WTC11 (cell line): ENCODE data around the gene NHSL1. TPM values are rescaled to one million over a fixed set of nuclear protein-coding genes. Genes with fewer than 3 reads are reported as not detected.

ENCODE experiments used
- ATAC-seq: fragments of 200-7000 bp; cut with Tn5 transposase; 2 replicates; pipeline ENCODE4 v1.10.0; 2021; ENCODE audit warnings: mild to moderate bottlenecking, moderate library complexity
- CTCF ChIA-PET: fragments of 300-600 bp; sonication (Branson Sonifier 250); formaldehyde crosslinking; loops from one replicate; lab custom pipeline; 2021; ENCODE audit warnings: antibody characterized with exemption; lab: Charles Lee
- POLR2A ChIA-PET: fragments of 350-600 bp; sonication (Branson Sonifier 250); formaldehyde crosslinking; loops from one replicate; lab custom pipeline; 2021; ENCODE audit warnings: antibody characterized with exemption; lab: Charles Lee
- DNase-seq: peaks from one replicate; pipeline ENCODE4 v3.0.0; 2021; ENCODE audit warnings: low spot score
- H3K27ac Mint-ChIP-seq: 2 replicates; pipeline ENCODE4 v1.8.0; 2021; ENCODE audit warnings: mixed read lengths
- H3K27me3 Mint-ChIP-seq: 2 replicates; pipeline ENCODE4 v1.8.0; 2021; ENCODE audit warnings: low read depth, mild to moderate bottlenecking, moderate library complexity, mixed read lengths
- H3K36me3 Mint-ChIP-seq: 2 replicates; pipeline ENCODE4 v1.8.0; 2021; ENCODE audit warnings: mixed read lengths
- H3K4me1 Mint-ChIP-seq: 2 replicates; pipeline ENCODE4 v1.8.0; 2022; ENCODE audit warnings: mixed read lengths
- H3K4me3 Mint-ChIP-seq: 2 replicates; pipeline ENCODE4 v1.8.0; 2021; ENCODE audit warnings: mild to moderate bottlenecking, moderate library complexity, mixed read lengths
- H3K9me3 Mint-ChIP-seq: 2 replicates; pipeline ENCODE4 v1.8.0; 2021; ENCODE audit warnings: mixed read lengths
- CREM ChIP-seq: sonication (generic); formaldehyde crosslinking; IDR thresholded peaks from 2 replicates; pipeline ENCODE4 v1.8.1; 2022; ENCODE audit warnings: mild to moderate bottlenecking, missing genetic modification reagents, moderate library complexity
- ETV6 ChIP-seq: sonication (generic); formaldehyde crosslinking; IDR thresholded peaks from 2 replicates; pipeline ENCODE4 v1.8.1; 2022; ENCODE audit warnings: mild to moderate bottlenecking, missing genetic modification reagents
- FOXK1 ChIP-seq: sonication (generic); formaldehyde crosslinking; IDR thresholded peaks from 2 replicates; pipeline ENCODE4 v1.8.0; 2022; ENCODE audit warnings: mild to moderate bottlenecking, moderate library complexity, missing genetic modification reagents
- FOXP1 ChIP-seq: sonication (generic); formaldehyde crosslinking; IDR thresholded peaks from 2 replicates; pipeline ENCODE4 v1.8.0; 2022; ENCODE audit warnings: missing genetic modification reagents, mild to moderate bottlenecking, moderate library complexity, borderline replicate concordance
- GTF2I ChIP-seq: fragments of 250-450 bp; sonication (Bioruptor Pico); conservative IDR thresholded peaks from 2 replicates; pipeline ENCODE4 v1.4.0; 2021; ENCODE audit warnings: mild to moderate bottlenecking
- JUN ChIP-seq: sonication (generic); formaldehyde crosslinking; IDR thresholded peaks from 2 replicates; pipeline ENCODE4 v1.8.0; 2023; ENCODE audit warnings: mild to moderate bottlenecking, missing genetic modification reagents
- NFYB ChIP-seq: sonication (generic); formaldehyde crosslinking; conservative IDR thresholded peaks from 2 replicates; pipeline ENCODE4 v1.8.0; 2022; ENCODE audit warnings: low read depth, missing genetic modification reagents
- NR1H2 ChIP-seq: sonication (generic); formaldehyde crosslinking; IDR thresholded peaks from 2 replicates; pipeline ENCODE4 v1.9.0; 2021; ENCODE audit warnings: mild to moderate bottlenecking, moderate library complexity, missing genetic modification reagents
- PRRX2 ChIP-seq: fragments of 250-450 bp; sonication (Bioruptor Pico); IDR thresholded peaks from 2 replicates; pipeline ENCODE4 v1.8.0; 2021; ENCODE audit warnings: mild to moderate bottlenecking
- SMAD4 ChIP-seq: sonication (generic); formaldehyde crosslinking; IDR thresholded peaks from 2 replicates; pipeline ENCODE4 v1.8.0; 2022; ENCODE audit warnings: mild to moderate bottlenecking, missing genetic modification reagents
- SOX15 ChIP-seq: fragments of 250-450 bp; sonication (Bioruptor Pico); IDR thresholded peaks from 2 replicates; pipeline ENCODE4 v1.9.0; 2021; ENCODE audit warnings: mild to moderate bottlenecking
- TEAD1 ChIP-seq: sonication (generic); formaldehyde crosslinking; IDR thresholded peaks from 2 replicates; pipeline ENCODE4 v1.8.0; 2022; ENCODE audit warnings: mild to moderate bottlenecking, missing genetic modification reagents
- TEAD4 ChIP-seq: sonication (generic); formaldehyde crosslinking; IDR thresholded peaks from 2 replicates; pipeline ENCODE4 v1.8.0; 2022; ENCODE audit warnings: mild to moderate bottlenecking, missing genetic modification reagents
- TP53 ChIP-seq: sonication (generic); formaldehyde crosslinking; IDR thresholded peaks from 2 replicates; pipeline ENCODE4 v1.8.1; 2023; ENCODE audit warnings: mild to moderate bottlenecking, missing genetic modification reagents
- ZNF423 ChIP-seq: fragments of 250-450 bp; sonication (Bioruptor Pico); IDR thresholded peaks from 2 replicates; pipeline ENCODE4 v2.1.2; 2022; ENCODE audit warnings: mild to moderate bottlenecking, moderate library complexity
- ZNF671 ChIP-seq: fragments of 250-450 bp; sonication (Bioruptor Pico); IDR thresholded peaks from 2 replicates; pipeline ENCODE4 v1.8.0; 2021; ENCODE audit warnings: mild to moderate bottlenecking
- total RNA-seq: library from RNA; stranded (reverse); gene quantifications from 3 replicates; pipeline ENCODE4 v1.2.3, GENCODE V29; 2021
- TF ChIP-seq, protein P1 (sequence below): sonication (generic); formaldehyde crosslinking; conservative IDR thresholded peaks from 2 replicates; pipeline ENCODE4 v1.8.1; 2023; ENCODE audit warnings: mild to moderate bottlenecking, low read depth, missing genetic modification reagents, moderate library complexity
- TF ChIP-seq, protein P2 (sequence below): fragments of 250-450 bp; sonication (Bioruptor Pico); IDR thresholded peaks from 2 replicates; pipeline ENCODE4 v1.9.0; 2021; ENCODE audit warnings: mild to moderate bottlenecking, borderline replicate concordance
- TF ChIP-seq, protein P3 (sequence below): sonication (generic); formaldehyde crosslinking; IDR thresholded peaks from 2 replicates; pipeline ENCODE4 v1.8.1; 2022; ENCODE audit warnings: low read depth, mild to moderate bottlenecking, moderate library complexity, missing genetic modification reagents, borderline replicate concordance
- TF ChIP-seq, protein P4 (sequence below): sonication (generic); formaldehyde crosslinking; conservative IDR thresholded peaks from 2 replicates; pipeline ENCODE4 v1.8.1; 2022; ENCODE audit warnings: mild to moderate bottlenecking, missing genetic modification reagents
- TF ChIP-seq, protein P5 (sequence below): sonication (generic); formaldehyde crosslinking; IDR thresholded peaks from 2 replicates; pipeline ENCODE4 v1.8.1; 2023; ENCODE audit warnings: mild to moderate bottlenecking, missing genetic modification reagents, moderate library complexity
- TF ChIP-seq, protein P6 (sequence below): sonication (generic); formaldehyde crosslinking; IDR thresholded peaks from 2 replicates; pipeline ENCODE4 v1.8.1; 2022; ENCODE audit warnings: missing genetic modification reagents, borderline replicate concordance
- TF ChIP-seq, protein P7 (sequence below): sonication (generic); formaldehyde crosslinking; IDR thresholded peaks from 2 replicates; pipeline ENCODE4 v1.8.0; 2022; ENCODE audit warnings: mild to moderate bottlenecking, missing genetic modification reagents

Gene NHSL1
- total RNA-seq, 1 experiment from 2014 or later: 31.1 TPM

DNA sequence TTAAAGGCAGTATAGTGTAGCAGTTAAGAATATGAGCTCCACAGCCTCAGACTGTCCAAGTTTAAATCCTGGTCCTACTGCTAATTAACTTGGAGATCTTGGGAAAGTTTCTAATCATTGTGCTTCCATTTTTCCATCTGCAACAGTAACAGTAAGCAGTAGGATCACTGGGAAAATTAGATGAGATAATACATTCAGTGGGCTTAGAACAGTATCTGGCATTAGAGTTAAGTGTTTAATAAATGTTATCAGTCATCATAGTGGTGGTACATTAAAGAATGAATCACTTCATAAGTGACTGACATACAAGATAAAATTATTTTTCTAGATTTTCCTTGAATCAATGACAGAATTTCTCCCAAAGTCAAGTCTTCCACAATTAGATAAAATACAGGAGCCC lies 5.0 kb downstream of the NHSL1 start:
- peaks cover 5% of the 10 kb centered on the region for H3K36me3 Mint-ChIP-seq
- ATAC-seq (no peak), DNase-seq (no peak)
- CTCF ChIA-PET: interaction anchor here (0.8 to 1.1 kb wide), 5 partner anchors 15 to 199 kb away, joined by 3 to 7 read pairs (median 3); no protein-coding TSS in a partner anchor
- H3K27me3 Mint-ChIP-seq: no peaks in the 10 kb centered on the region
- no peak for TF ChIP-seq PRRX2
- TF ChIP-seq ZNF671 (CRISPR knock-in tag): no peak
- no peak for TF ChIP-seq TP53
- no peak for TF ChIP-seq NFYB (CRISPR knock-in tag)
- TF ChIP-seq, protein P1, sequence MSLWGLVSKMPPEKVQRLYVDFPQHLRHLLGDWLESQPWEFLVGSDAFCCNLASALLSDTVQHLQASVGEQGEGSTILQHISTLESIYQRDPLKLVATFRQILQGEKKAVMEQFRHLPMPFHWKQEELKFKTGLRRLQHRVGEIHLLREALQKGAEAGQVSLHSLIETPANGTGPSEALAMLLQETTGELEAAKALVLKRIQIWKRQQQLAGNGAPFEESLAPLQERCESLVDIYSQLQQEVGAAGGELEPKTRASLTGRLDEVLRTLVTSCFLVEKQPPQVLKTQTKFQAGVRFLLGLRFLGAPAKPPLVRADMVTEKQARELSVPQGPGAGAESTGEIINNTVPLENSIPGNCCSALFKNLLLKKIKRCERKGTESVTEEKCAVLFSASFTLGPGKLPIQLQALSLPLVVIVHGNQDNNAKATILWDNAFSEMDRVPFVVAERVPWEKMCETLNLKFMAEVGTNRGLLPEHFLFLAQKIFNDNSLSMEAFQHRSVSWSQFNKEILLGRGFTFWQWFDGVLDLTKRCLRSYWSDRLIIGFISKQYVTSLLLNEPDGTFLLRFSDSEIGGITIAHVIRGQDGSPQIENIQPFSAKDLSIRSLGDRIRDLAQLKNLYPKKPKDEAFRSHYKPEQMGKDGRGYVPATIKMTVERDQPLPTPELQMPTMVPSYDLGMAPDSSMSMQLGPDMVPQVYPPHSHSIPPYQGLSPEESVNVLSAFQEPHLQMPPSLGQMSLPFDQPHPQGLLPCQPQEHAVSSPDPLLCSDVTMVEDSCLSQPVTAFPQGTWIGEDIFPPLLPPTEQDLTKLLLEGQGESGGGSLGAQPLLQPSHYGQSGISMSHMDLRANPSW (CRISPR knock-in tag): no peak
- TF ChIP-seq, protein P2, sequence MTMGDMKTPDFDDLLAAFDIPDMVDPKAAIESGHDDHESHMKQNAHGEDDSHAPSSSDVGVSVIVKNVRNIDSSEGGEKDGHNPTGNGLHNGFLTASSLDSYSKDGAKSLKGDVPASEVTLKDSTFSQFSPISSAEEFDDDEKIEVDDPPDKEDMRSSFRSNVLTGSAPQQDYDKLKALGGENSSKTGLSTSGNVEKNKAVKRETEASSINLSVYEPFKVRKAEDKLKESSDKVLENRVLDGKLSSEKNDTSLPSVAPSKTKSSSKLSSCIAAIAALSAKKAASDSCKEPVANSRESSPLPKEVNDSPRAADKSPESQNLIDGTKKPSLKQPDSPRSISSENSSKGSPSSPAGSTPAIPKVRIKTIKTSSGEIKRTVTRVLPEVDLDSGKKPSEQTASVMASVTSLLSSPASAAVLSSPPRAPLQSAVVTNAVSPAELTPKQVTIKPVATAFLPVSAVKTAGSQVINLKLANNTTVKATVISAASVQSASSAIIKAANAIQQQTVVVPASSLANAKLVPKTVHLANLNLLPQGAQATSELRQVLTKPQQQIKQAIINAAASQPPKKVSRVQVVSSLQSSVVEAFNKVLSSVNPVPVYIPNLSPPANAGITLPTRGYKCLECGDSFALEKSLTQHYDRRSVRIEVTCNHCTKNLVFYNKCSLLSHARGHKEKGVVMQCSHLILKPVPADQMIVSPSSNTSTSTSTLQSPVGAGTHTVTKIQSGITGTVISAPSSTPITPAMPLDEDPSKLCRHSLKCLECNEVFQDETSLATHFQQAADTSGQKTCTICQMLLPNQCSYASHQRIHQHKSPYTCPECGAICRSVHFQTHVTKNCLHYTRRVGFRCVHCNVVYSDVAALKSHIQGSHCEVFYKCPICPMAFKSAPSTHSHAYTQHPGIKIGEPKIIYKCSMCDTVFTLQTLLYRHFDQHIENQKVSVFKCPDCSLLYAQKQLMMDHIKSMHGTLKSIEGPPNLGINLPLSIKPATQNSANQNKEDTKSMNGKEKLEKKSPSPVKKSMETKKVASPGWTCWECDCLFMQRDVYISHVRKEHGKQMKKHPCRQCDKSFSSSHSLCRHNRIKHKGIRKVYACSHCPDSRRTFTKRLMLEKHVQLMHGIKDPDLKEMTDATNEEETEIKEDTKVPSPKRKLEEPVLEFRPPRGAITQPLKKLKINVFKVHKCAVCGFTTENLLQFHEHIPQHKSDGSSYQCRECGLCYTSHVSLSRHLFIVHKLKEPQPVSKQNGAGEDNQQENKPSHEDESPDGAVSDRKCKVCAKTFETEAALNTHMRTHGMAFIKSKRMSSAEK: no peak
- TF ChIP-seq NR1H2 (CRISPR knock-in tag): no peak
- TF ChIP-seq ZNF423 (CRISPR knock-in tag): no peak
- TF ChIP-seq, protein P3, sequence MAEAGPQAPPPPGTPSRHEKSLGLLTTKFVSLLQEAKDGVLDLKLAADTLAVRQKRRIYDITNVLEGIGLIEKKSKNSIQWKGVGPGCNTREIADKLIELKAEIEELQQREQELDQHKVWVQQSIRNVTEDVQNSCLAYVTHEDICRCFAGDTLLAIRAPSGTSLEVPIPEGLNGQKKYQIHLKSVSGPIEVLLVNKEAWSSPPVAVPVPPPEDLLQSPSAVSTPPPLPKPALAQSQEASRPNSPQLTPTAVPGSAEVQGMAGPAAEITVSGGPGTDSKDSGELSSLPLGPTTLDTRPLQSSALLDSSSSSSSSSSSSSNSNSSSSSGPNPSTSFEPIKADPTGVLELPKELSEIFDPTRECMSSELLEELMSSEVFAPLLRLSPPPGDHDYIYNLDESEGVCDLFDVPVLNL (CRISPR knock-in tag): no peak
- TF ChIP-seq, protein P4, sequence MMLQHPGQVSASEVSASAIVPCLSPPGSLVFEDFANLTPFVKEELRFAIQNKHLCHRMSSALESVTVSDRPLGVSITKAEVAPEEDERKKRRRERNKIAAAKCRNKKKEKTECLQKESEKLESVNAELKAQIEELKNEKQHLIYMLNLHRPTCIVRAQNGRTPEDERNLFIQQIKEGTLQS (CRISPR knock-in tag): no peak
- TF ChIP-seq FOXP1: no peak
- TF ChIP-seq CREM (CRISPR knock-in tag): no peak
- no peak for TF ChIP-seq TEAD1
- peaks cover 67% of the 10 kb centered on the region for H3K4me1 Mint-ChIP-seq
- POLR2A ChIA-PET: no interaction called here
- H3K4me3 Mint-ChIP-seq: no peak overlapping the region
- peak overlapping the region; percentile 95 for H3K27ac Mint-ChIP-seq
- H3K9me3 Mint-ChIP-seq: no peaks in the 10 kb centered on the region

DNA sequence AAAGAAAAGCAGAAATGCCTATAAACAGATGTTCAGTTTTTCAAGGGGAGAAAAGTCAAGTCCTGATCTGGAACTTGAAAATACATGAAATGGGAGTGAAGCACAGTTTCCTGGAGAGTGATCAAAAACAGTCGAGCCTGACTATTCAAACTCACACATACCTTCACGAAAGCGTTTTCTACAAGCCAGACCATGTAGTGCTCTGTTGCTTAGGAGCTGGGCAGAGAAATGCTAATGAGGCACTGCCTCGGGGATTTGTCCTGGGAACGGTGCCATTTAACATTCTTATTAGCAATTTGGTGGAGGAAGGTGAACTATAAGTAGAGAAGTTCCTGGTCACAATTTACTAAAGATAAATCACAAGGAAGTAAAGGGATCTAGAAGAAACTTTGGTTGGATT lies 5.9 kb downstream of the NHSL1 start:
- peak; percentile 92 for ATAC-seq
- DNase-seq: peak; percentile 25
- peak overlapping the region; percentile 95 for H3K27ac Mint-ChIP-seq
- H3K4me1 Mint-ChIP-seq: peaks cover 67% of the 10 kb centered on the region
- POLR2A ChIA-PET: no interaction called here
- H3K9me3 Mint-ChIP-seq: no peaks in the 10 kb centered on the region
- H3K27me3 Mint-ChIP-seq: no peaks in the 10 kb centered on the region
- peak overlapping the region; percentile 23 for H3K4me3 Mint-ChIP-seq
- peaks cover 5% of the 10 kb centered on the region for H3K36me3 Mint-ChIP-seq
- TF ChIP-seq JUN (CRISPR knock-in tag) (no peak), FOXK1 (CRISPR knock-in tag) (no peak), PRRX2 (no peak), ETV6 (CRISPR knock-in tag) (no peak), TEAD4 (CRISPR knock-in tag) (no peak), SOX15 (CRISPR knock-in tag) (no peak), GTF2I (CRISPR knock-in tag) (no peak), SMAD4 (CRISPR knock-in tag) (no peak)
- TF ChIP-seq, protein P5, sequence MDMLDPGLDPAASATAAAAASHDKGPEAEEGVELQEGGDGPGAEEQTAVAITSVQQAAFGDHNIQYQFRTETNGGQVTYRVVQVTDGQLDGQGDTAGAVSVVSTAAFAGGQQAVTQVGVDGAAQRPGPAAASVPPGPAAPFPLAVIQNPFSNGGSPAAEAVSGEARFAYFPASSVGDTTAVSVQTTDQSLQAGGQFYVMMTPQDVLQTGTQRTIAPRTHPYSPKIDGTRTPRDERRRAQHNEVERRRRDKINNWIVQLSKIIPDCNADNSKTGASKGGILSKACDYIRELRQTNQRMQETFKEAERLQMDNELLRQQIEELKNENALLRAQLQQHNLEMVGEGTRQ (CRISPR knock-in tag): no peak
- TF ChIP-seq, protein P6, sequence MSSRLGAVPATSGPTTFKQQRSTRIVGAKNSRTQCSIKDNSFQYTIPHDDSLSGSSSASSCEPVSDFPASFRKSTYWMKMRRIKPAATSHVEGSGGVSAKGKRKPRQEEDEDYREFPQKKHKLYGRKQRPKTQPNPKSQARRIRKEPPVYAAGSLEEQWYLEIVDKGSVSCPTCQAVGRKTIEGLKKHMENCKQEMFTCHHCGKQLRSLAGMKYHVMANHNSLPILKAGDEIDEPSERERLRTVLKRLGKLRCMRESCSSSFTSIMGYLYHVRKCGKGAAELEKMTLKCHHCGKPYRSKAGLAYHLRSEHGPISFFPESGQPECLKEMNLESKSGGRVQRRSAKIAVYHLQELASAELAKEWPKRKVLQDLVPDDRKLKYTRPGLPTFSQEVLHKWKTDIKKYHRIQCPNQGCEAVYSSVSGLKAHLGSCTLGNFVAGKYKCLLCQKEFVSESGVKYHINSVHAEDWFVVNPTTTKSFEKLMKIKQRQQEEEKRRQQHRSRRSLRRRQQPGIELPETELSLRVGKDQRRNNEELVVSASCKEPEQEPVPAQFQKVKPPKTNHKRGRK (CRISPR knock-in tag): no peak
- TF ChIP-seq, protein P7, sequence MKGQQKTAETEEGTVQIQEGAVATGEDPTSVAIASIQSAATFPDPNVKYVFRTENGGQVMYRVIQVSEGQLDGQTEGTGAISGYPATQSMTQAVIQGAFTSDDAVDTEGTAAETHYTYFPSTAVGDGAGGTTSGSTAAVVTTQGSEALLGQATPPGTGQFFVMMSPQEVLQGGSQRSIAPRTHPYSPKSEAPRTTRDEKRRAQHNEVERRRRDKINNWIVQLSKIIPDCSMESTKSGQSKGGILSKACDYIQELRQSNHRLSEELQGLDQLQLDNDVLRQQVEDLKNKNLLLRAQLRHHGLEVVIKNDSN (CRISPR knock-in tag): no peak
- CTCF ChIA-PET: interaction anchor here (0.5 to 1.1 kb wide), 6 partner anchors 16 to 200 kb away, joined by 3 to 7 read pairs (median 4); no protein-coding TSS in a partner anchor
